NCI-H82 treated with DMSO at 0.1 percent for 48 hours (cell line): ENCODE measurements around the gene SMO.
"Not testable (repeated sequence)": the region's sequence is repeated elsewhere in the genome, so short reads cannot be mapped to it uniquely, and the experiment has no call there.

ENCODE experiments used
- DNase-seq: peaks from one replicate; lab custom pipeline; 2025; ENCODE audit not compliant: unreplicated experiment; lab: John Stamatoyannopoulos, UW

Gene SMO

DNA sequence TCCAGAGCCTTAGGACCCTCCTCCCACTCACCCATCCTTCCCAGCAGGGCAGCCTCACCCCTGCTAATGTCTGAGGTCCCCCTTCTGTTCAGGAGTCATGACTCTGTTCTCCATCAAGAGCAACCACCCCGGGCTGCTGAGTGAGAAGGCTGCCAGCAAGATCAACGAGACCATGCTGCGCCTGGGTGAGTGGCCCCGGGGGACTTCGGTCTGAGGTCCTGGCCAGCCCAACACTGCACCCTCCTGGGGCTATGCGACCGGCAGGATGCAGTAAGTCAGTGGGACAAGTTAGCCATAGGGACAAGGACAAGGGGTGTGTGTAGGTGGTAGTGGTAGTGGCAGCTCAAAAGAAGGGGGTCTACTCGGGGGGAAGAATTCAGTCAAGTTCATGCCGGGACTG is 20.2 kb downstream of the SMO start:
- DNase-seq: no peak

DNA sequence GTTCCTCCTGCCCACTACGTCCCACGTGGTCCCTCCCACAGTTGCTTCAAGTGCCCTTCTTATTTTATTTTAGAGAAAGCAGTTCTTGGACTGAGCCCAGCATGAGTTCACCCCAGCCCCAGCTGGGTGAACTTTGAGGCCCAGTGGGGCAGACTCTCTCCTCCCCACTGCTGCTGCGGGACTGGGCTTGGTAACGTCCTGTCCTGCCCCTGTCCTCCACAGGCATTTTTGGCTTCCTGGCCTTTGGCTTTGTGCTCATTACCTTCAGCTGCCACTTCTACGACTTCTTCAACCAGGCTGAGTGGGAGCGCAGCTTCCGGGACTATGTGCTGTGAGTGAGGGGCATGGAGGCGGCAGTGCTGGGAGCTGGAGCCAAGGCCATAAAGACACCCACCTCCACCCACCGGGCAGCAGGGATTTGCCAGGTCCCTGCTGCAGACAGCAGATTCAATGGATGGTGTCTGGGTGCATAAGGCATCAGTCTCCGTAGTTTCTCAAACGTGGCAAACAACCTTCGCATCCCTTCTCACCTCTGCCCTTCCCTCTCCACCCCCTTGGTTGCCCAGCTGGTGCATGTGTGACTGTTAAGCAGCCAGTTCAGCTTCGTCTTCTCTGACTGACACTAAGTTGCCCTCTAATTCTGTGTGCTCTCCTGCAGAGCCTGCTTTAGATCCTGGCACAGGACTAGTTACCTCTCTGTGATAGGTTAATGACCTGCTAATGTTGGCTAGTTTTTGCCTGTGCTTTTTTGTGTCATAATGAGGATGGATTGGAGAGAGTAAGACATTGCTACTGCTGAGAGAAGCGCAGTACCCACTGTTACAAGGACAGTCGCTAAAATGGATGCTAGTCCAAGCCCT is 20.9 kb downstream of the SMO start:
- DNase-seq: no peak

DNA sequence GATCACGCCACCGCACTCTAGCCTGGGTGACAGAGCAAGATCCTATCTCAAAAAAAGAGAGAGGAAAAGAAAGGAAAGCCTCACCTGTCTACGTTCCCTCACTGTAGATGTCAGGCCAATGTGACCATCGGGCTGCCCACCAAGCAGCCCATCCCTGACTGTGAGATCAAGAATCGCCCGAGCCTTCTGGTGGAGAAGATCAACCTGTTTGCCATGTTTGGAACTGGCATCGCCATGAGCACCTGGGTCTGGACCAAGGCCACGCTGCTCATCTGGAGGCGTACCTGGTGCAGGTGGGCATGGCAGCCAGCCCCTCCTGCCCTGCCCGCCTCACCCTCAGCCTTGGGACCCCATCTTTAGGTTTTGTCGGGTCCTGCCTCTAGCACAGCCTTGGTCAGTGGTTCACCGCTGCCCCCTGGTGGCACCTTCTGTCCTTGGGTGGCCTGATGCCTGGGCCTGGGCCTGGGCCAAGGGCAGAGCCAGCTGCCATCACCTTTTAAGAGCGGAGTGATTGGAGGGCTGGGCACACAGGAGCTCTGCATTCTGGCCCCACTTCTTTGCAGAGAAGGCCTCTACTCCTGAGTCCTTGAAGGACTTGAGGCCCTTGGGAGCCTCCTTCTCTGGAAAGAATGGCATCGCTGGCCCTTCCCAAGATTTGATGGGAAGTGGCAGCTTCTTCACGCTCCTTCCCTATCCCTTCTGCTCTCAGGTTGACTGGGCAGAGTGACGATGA is 22.0 kb downstream of the SMO start:
- no peak for DNase-seq

DNA sequence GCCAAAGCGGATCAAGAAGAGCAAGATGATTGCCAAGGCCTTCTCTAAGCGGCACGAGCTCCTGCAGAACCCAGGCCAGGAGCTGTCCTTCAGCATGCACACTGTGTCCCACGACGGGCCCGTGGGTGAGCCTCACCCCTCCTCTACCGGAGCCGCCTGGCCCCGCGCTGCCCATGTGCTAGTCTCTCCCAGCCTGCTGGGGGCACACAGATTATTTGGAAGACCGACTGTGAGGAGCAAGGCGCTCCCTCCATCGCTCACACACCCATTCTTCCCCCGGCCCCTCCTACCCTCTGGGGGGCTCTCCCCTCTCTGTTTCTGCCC is 22.5 kb downstream of the SMO start:
- no peak for DNase-seq

DNA sequence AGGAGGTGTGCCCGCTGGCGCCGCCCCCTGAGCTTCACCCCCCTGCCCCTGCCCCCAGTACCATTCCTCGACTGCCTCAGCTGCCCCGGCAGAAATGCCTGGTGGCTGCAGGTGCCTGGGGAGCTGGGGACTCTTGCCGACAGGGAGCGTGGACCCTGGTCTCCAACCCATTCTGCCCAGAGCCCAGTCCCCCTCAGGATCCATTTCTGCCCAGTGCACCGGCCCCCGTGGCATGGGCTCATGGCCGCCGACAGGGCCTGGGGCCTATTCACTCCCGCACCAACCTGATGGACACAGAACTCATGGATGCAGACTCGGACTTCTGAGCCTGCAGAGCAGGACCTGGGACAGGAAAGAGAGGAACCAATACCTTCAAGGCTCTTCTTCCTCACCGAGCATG is 23.7 kb downstream of the SMO start:
- DNase-seq: no peak

DNA sequence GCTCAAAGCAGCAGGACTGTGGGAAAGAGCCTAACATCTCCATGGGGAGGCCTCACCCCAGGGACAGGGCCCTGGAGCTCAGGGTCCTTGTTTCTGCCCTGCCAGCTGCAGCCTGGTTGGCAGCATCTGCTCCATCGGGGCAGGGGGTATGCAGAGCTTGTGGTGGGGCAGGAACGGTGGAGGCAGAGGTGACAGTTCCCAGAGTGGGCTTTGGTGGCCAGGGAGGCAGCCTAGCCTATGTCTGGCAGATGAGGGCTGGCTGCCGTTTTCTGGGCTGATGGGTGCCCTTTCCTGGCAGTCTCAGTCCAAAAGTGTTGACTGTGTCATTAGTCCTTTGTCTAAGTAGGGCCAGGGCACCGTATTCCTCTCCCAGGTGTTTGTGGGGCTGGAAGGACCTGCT is 24.2 kb downstream of the SMO start:
- no peak for DNase-seq

DNA sequence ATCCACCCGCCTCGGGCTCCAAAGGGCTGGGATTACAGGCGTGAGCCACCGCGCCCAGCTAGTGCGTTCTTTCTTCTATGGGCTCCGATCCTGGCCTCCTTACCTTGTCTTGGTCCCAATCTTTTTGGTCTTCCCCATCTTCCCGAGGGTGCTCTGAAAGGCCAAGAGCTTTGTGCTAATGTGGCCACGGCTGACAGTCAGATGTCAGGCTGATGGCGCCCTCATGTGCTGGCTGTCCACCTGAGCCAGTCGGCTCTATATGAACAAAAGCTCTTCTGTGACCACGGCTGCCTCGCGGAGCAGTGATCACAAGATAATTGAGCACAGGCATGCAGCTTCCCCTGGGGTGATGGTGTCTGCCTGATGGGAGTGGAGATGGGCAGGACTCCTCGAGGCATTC is 25.4 kb downstream of the SMO start:
- no peak for DNase-seq

DNA sequence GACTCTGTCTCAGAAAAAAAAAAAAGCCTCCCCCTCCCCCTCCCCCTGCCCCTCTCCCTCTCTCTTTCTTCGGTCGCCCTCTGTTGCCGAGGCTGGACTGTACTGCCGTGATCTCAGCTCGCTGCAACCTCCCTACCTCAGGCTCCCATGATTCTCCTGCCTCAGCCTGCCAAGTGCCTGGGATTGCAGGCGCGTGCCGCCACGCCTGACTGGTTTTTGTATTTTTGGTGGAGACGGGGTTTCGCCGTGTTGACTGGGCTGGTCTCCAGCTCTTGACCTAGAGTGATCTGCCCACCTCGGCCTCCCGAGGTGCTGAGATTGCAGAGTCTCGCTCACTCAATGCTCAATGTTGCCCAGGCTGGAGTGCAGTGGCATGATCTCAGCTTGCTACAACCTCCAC is 27.3 kb downstream of the SMO start:
- not testable (repeated sequence) for DNase-seq

DNA sequence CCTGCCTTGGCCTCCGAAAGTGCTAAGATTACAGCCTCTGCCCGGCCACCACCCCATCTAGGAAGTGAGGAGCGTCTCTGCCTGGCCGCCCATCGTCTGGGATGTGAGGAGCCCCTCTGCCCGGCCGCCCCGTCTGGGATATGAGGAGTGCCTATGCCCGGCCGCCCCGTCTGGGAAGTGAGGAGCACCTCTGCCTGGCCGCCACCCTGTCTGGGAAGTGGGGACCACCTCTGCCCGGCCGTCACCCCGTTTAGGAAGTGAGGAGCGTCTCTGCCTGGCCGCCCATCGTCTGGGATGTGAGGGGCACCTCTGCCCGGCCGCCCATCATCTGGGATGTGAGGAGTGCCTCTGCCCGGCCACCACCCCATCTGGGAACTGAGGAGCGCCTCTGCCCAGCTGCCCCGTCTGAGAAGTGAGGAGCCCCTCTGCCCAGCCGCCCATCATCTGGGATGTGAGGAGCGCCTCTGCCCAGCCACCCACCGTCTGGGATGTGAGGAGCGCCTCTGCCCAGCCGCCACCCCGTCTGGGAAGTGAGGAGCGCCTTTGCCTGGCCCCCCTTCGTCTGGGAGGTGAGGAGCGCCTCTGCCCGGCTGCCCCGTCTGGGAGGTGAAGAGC is 27.8 kb downstream of the SMO start:
- DNase-seq: not testable (repeated sequence)

DNA sequence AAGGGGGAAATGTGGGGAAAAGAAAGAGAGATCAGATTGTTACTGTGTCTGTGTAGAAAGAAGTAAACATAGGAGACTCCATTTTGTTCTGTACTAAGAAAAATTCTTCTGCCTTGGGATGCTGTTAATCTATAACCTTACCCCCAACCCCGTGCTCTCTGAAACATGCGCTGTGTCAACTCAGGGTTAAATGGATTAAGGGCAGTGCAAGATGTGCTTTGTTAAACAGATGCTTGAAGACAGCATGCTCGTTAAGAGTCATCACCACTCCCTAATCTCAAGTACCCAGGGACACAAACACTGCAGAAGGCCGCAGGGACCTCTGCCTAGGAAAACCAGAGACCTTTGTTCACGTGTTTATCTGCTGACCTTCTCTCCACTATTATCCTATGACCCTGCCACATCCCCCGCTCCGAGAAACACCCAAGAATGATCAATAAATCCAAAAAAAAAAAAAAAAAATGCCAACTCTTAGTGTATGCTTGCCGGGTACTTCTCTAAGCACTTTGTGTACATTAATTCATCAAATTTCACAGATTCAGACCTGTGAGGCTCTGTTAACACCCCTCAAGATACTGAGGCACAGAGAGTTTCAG is 28.5 kb downstream of the SMO start:
- not testable (repeated sequence) for DNase-seq

DNA sequence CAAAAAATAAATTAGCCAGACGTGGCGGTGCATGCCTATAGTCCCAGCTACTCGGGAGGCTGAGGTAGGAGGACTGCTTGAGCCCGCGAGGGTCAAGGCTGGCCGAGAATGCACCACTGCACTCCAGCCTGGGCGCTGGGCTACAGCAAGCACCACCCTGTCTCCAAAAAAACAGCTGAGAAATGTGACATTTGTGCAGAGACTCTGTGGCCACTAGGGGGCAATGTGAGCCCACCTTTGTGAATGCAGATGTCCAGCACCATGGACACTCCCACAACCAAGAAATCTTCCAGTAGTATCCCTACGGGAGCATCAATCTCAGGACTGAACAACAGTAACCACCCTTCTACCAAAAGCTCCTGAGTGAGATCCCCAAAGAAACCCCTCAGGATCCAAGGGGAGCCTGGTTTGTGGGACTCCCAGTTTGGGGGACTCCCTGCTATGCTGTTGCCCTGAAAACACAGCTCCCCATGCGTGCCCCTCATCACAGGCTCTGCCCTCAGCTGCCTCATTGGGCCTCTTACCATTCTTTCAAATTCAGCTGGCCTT is 30.2 kb downstream of the SMO start:
- peak; percentile 77 for DNase-seq

DNA sequence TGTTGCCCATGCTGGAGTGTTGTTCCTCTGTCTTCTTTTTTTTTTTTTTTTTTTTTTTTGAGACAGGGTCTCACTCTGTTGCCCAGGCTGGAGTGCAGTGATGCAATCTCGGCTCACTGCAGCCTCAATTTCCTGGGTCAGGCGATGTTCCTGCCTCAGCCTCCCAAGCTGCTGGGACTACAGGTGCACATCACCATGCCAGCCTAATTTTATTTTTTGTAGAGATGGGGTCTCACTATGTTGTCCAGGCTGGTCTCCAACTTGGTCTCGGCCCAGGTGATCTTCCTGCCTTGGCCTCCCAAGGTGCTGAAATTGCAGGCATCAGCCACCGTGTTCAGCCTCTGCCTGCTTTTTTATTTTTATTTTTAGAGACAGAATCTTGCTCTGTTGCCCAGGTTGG is 30.7 kb downstream of the SMO start:
- DNase-seq: not testable (repeated sequence)

DNA sequence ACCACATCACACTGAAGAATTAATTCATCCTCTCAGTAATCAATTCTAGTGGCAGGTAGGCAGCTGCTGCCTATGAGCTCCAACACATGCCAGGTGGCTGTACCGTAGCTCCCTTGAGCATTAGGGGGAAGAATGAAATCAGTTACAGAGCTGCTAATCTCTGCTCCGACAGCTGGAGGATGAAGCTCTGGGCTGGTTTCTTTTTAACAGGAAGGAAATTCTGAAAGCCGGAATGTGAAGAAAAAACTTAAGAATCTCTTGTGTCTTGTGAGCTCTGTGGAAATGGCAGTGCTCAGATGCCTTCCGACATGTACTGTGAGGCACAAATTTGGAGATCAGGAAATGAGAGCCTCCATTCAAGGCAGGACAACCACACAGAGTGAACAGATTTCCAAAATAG is 33.6 kb downstream of the SMO start:
- DNase-seq: peak; percentile 67

DNA sequence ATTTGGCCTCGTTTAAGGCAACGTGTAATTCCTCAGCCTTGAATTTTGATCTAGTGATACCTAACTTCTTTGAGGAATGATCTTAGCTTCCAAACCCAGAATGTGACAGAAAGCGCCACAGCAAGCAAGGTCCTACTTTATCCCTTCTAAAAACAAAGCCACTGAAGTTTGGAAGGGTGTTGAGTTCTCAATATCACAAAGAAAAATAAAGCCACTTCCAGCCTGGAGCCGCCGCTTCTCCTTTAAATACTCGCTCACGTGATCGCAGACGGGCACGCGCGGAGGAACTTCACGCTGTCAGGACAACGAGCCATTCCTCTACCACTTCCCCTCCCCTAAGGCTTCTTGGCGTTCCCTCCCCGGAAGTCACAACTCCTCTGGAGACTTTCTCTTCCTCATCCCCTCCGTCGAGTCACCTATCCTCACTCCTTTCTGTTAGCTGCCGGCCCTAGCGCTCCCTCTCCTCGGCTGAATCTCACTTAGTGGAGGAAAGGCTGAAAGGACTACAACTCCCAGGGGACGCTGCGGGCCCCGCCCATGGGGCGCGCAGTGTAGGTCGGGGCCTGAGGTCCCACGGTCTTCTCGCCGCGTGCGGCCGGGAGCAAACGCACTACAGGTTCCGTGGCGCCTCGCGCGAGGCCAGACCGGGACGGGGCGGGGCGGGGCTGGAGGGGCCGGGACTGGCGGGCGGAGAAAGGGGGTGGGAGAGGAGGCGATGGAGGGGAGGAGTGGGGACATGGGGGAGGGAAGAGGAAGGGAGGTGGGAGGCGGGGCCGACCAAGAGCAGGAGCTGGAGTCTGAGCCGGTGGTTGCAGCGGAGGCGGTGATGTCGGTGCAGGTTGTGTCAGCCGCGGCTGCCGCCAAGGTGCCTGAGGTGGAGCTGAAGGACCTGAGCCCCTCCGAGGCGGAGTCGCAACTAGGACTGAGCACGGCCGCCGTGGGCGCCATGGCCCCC is 36.1 kb downstream of the SMO start, which contains the start of gene AHCYL2:
Gene AHCYL2, plus strand, starts transcription at position 780 of the 955 bp plus-strand sequence.
- peak; percentile 99 for DNase-seq

DNA sequence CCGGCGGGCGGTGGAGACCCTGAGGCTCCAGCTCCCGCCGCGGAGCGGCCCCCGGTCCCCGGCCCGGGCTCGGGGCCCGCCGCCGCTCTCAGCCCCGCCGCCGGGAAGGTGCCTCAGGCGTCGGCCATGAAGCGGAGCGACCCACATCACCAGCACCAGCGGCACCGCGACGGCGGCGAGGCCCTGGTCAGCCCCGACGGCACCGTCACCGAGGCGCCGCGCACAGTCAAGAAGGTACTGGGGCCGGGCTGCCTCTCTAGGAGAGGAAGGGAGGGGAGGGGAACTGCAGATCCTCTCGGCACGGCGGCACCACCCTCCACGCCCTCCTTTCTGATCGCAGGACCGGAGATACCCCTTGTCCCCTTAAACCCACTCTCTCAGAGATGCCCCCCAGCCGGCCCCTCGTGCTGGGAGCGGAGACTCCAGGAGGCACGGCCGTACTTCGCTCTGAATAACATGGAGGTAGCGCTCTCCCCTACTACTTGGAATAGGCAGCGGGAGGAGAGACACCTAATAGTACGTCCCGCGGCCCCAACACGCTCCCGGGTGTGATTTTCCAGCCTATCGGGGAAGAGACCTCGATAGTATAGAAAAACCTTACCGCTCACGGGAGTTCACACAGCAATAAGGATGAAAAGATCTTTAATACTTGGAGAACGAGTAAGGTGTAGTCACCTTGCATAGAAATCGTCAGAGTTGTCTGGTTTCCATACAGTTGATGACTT is 36.9 kb downstream of the SMO start:
- DNase-seq: no peak

DNA sequence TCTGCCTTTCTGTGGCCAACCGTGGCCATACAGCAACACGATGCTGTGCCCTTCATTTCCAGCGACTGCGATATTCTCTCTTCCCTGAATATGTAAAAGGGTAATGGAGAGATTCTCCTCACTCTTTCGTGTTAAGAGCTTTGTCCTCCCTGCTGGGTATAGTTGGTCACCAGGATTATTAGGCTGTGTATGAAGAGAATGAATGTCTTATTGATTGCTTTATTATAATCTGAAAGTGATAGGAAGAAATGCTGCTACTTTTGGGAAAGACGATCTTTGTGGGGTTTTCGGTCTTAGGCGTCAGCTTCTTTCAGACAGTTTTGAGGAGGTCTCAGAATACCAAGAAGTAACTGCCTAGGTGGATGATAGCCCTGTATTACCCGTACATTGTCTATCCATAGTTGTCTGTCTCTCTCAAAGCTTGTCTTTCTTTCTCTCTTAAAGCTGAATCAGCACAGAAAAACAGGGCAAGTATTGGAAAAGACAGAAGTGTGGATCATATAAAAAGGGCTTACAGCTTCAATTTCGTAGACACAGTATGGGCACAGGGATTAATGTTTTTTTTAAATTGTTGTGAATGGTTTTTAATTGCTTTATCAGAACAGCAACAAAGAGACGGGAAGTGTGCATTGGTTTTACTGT is 37.6 kb downstream of the SMO start:
- DNase-seq: no peak

DNA sequence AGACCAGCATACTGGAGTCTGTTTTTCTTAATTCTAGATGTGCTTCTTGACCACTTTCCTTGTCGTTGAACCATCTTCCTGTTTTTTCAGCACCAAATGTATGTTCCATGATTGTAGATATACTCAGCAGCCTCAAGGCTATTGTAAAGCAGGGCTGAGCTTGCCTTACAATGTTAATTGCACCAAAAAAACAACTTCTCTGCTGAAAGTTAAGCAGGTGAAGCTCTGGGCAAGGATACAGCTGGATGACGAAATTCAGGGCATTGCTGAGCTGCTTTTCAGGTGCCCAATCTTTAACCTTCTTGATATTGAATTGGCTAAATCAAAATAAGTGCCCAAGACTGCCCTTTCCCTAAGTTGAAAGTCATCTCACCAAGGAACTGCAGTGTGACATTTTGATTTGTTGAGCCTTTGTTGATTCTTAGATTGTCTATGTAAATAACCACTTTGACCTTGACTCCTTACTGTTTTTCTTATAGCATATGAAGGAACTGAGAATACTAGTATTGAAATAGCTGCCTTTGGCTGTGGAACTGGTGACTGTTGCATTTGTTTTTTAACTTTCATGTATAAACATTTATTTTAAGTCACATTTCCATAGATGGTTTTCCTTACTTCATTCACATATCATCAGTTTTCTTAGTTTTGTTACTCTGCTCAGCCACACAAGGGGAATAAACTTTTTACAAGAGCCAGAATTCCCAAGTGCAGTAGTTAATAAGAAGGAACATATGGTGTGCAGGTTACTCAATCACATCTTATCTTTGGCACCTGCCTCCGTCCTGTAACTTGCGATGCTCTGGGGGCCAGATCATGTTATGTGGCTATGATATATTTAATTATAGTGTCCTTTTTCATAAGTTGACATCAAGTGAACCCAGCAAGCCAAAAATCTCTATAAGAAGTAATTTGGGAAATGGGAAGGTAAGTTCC is 39.5 kb downstream of the SMO start:
- DNase-seq: no peak

DNA sequence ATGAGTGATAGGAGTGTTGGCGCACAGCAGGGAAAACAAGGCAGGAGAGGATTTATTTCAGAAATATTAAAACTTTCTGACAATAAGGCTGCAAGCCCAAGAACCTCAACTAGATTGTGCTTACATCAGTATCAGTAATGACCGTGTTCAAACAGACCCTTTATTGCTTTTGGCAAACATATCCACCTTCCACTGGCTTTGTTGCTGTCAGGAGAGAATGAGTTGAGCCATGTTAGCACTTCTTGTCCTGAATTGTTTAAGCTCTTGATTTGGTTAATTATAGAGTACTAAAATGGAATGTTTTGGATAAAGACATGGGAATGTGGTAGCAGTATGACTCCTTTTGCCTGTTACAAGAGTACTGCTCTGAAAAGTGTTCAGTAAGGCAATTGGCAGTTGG is 40.2 kb downstream of the SMO start:
- no peak for DNase-seq
